Fibroblast of lung (primary cell): ENCODE measurements around the gene WWP2. TPM values are rescaled to one million over a fixed set of nuclear protein-coding genes. Genes with fewer than 3 reads are reported as not detected.
A peak's percentile ranks its signal among the peaks of the same experiment; 100 is the strongest.

ENCODE experiments used
- DNase-seq, 2 donors: peaks; one replicate each; pipeline versions ENCODE4 v3.0.0 to v3.0.0-alpha.2; 2010; ENCODE audit warnings: low read depth in 2 of 2
- H2AFZ ChIP-seq: 2 replicates; pipeline ENCODE4 v1.5.1; 2012; ENCODE audit warnings: low read length, control low read depth, inconsistent platforms
- H3K27ac ChIP-seq: 2 replicates; pipeline ENCODE4 v1.5.1; 2011; ENCODE audit warnings: low read length, control low read depth; ENCODE audit not compliant: insufficient read depth
- H3K27me3 ChIP-seq: 2 replicates; pipeline ENCODE4 v1.5.1; 2011; ENCODE audit warnings: mild to moderate bottlenecking, low read length; ENCODE audit not compliant: control insufficient read depth, insufficient read depth
- H3K36me3 ChIP-seq: 2 replicates; pipeline ENCODE4 v1.5.1; 2011; ENCODE audit warnings: low read length; ENCODE audit not compliant: control insufficient read depth, insufficient read depth
- H3K4me1 ChIP-seq: 2 replicates; pipeline ENCODE4 v1.5.1; 2011; ENCODE audit warnings: low read length; ENCODE audit not compliant: control insufficient read depth, insufficient read depth; ENCODE audit errors: extremely low read depth
- H3K4me2 ChIP-seq: 2 replicates; pipeline ENCODE4 v1.5.1; 2011; ENCODE audit warnings: low read length, control low read depth; ENCODE audit not compliant: insufficient read depth; ENCODE audit errors: extremely low read depth
- H3K4me3 ChIP-seq, 4 experiments: fragments of 200-600 bp in 1 of 4; sonication (generic) in 1 of 4; replicated peaks in 1 of 4; 2 replicates each; pipeline ENCODE4 v1.5.1; 2011 to 2016; ENCODE audit warnings: low read length in 4 of 4, low read depth in 3 of 4, mild to moderate bottlenecking in 3 of 4, control low read depth in 2 of 4, inconsistent platforms in 1 of 4, mixed read lengths in 1 of 4; ENCODE audit not compliant: insufficient read depth in 1 of 4; ENCODE audit errors: control extremely low read depth in 1 of 4
- H3K79me2 ChIP-seq: 2 replicates; pipeline ENCODE4 v1.5.1; 2012; ENCODE audit warnings: mild to moderate bottlenecking, low read length, inconsistent platforms; ENCODE audit not compliant: control insufficient read depth, insufficient read depth
- H3K9ac ChIP-seq: 2 replicates; pipeline ENCODE4 v1.5.1; 2011; ENCODE audit warnings: mild to moderate bottlenecking, low read length, control low read depth; ENCODE audit not compliant: insufficient read depth
- H3K9me3 ChIP-seq: 2 replicates; pipeline ENCODE4 v1.5.1; 2012; ENCODE audit warnings: low read depth, low read length; ENCODE audit not compliant: control insufficient read depth, insufficient read depth
- H4K20me1 ChIP-seq: 2 replicates; pipeline ENCODE4 v1.5.1; 2011; ENCODE audit warnings: low read length; ENCODE audit not compliant: control insufficient read depth, insufficient read depth; ENCODE audit errors: extremely low read depth
- EZH2 ChIP-seq: IDR thresholded peaks from 2 replicates; pipeline ENCODE4 v1.5.1; 2012; ENCODE audit warnings: low read length, control low read depth, mild to moderate bottlenecking; ENCODE audit errors: missing control alignments
- polyA plus RNA-seq, 2 donors: library from polyadenylated mRNA; depleted of rRNA in 1 of 2; stranded (reverse) in 1 of 2; unstranded in 1 of 2; fragments of >200 nt; gene quantifications; 2 replicates each; pipeline ENCODE4 v1.2.1, GENCODE V29; 2011 to 2012; ENCODE audit warnings: missing spikeins in 1 of 2
- total RNA-seq: library from RNA; depleted of rRNA; stranded (reverse); fragments of >200 nt; gene quantifications from 2 replicates; pipeline ENCODE4 v1.2.1, GENCODE V29; 2014
- TF ChIP-seq, protein P1 (sequence below), 2 donors: IDR thresholded peaks in 1 of 2; conservative IDR thresholded peaks in 1 of 2; 1 replicate in 1 of 2; 2 replicates in 1 of 2; pipeline ENCODE4 v1.5.1; 2011 to 2012; ENCODE audit warnings: low read length in 2 of 2, control low read depth in 1 of 2, inconsistent platforms in 1 of 2, low read depth in 1 of 2, mild to moderate bottlenecking in 1 of 2

Gene WWP2
- total and polyA plus RNA-seq, 2 donors (not counting 1 experiment from before 2014, with no cell fraction given), result 16.3 to 28.5 TPM

- H3K79me2 ChIP-seq, result peaks cover 5% of the 10 kb centered on the region
- DNase-seq, result no peak
- TF ChIP-seq EZH2, result no peak
- TF ChIP-seq, protein P1, sequence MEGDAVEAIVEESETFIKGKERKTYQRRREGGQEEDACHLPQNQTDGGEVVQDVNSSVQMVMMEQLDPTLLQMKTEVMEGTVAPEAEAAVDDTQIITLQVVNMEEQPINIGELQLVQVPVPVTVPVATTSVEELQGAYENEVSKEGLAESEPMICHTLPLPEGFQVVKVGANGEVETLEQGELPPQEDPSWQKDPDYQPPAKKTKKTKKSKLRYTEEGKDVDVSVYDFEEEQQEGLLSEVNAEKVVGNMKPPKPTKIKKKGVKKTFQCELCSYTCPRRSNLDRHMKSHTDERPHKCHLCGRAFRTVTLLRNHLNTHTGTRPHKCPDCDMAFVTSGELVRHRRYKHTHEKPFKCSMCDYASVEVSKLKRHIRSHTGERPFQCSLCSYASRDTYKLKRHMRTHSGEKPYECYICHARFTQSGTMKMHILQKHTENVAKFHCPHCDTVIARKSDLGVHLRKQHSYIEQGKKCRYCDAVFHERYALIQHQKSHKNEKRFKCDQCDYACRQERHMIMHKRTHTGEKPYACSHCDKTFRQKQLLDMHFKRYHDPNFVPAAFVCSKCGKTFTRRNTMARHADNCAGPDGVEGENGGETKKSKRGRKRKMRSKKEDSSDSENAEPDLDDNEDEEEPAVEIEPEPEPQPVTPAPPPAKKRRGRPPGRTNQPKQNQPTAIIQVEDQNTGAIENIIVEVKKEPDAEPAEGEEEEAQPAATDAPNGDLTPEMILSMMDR (conservative IDR thresholded peaks at IDR 0.05 in 1 of 2, IDR thresholded peaks at IDR 0.05 in 1 of 2; ENCODE audit: low read depth in 1 of 2, low read length in 2 of 2), result no peak
- H3K27me3 ChIP-seq, result no peaks in the 10 kb centered on the region
- H3K4me1 ChIP-seq, result no peaks in the 10 kb centered on the region
- H3K4me3 ChIP-seq, result no peak overlapping the region
- H3K36me3 ChIP-seq, result no peaks in the 10 kb centered on the region
- H4K20me1 ChIP-seq, result no peaks in the 10 kb centered on the region
- H3K9me3 ChIP-seq, result no peaks in the 10 kb centered on the region
- no peak overlapping the region for H3K4me2 ChIP-seq
- H2AFZ ChIP-seq, result no peak overlapping the region
- no peak overlapping the region for H3K9ac ChIP-seq
- no peak overlapping the region for H3K27ac ChIP-seq
Observed at GRCh38 chr16:69768666-69769065, 6.5 kb downstream of the WWP2 start.

DNA sequence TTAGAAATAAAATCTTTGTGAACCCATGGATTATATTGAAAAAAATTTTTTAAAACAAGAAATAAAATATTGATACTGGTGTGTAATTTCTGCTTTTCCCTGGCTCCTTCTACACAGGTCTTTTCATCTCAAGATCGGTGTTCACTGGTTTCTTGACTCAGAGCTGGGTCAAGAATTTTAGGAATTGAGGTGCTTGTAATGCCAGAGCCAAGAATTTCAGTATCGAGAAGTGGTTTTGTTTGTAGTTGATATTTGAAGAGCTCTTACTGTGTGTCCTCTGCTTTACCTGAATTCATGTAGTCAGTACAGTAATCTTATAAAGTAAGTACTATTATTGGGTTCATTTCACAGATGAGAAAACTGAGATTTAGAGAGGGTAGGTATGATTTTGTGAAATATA lies 7.3 kb downstream of the WWP2 start:
- no peak overlapping the region for H2AFZ ChIP-seq
- TF ChIP-seq, protein P1 (conservative IDR thresholded peaks at IDR 0.05 in 1 of 2, IDR thresholded peaks at IDR 0.05 in 1 of 2; ENCODE audit: low read depth in 1 of 2, low read length in 2 of 2), result no peak
- no peak for TF ChIP-seq EZH2
- H3K9ac ChIP-seq, result no peak overlapping the region
- H3K79me2 ChIP-seq, result peaks cover 3% of the 10 kb centered on the region
- H3K36me3 ChIP-seq, result no peaks in the 10 kb centered on the region
- H3K27me3 ChIP-seq, result no peaks in the 10 kb centered on the region
- peak in 1 of 2 donors; percentile 5 for DNase-seq
- H3K9me3 ChIP-seq, result no peaks in the 10 kb centered on the region
- H3K27ac ChIP-seq, result no peak overlapping the region
- H3K4me2 ChIP-seq, result no peak overlapping the region
- H4K20me1 ChIP-seq, result no peaks in the 10 kb centered on the region
- no peaks in the 10 kb centered on the region for H3K4me1 ChIP-seq
- H3K4me3 ChIP-seq, result no peak overlapping the region

DNA sequence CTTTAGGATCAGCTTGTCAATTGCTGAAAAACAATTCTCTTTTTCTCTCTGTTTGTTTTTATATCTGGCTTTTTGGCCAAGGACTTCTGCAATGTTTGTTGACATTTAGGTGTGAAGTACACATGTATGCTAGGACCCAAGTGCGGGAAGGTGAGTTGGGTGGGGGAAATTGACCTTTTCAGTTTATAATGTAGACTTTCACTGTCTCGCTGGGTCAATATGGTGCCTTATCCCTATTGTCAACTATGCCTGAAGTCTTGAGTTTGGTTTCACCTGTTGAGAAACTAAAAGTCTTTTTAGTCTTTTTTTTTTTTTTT lies 9.5 kb downstream of the WWP2 start:
- H3K9ac ChIP-seq, result no peak overlapping the region
- no peaks in the 10 kb centered on the region for H4K20me1 ChIP-seq
- no peak overlapping the region for H3K27ac ChIP-seq
- DNase-seq, result no peak
- TF ChIP-seq EZH2, result no peak
- TF ChIP-seq, protein P1 (conservative IDR thresholded peaks at IDR 0.05 in 1 of 2, IDR thresholded peaks at IDR 0.05 in 1 of 2; ENCODE audit: low read depth in 1 of 2, low read length in 2 of 2), result no peak
- H2AFZ ChIP-seq, result no peak overlapping the region
- no peak overlapping the region for H3K4me3 ChIP-seq
- no peaks in the 10 kb centered on the region for H3K4me1 ChIP-seq
- H3K27me3 ChIP-seq, result no peaks in the 10 kb centered on the region
- peaks cover 1% of the 10 kb centered on the region for H3K79me2 ChIP-seq
- no peaks in the 10 kb centered on the region for H3K36me3 ChIP-seq
- H3K9me3 ChIP-seq, result no peaks in the 10 kb centered on the region
- H3K4me2 ChIP-seq, result no peak overlapping the region
